SK-N-SH (cell line): ENCODE data around the gene SH3D21.

Source experiments
- MEF2A ChIP-seq: IDR thresholded peaks from 2 replicates; pipeline ENCODE4 v1.4.0; 2012; ENCODE audit warnings: low read depth, borderline replicate concordance
- RAD21 ChIP-seq: IDR thresholded peaks from 2 replicates; pipeline ENCODE4 v1.6.1; 2012; ENCODE audit warnings: mild to moderate bottlenecking, low read length
- RCOR1 ChIP-seq: fragments of 150-350 bp; IDR thresholded peaks from 2 replicates; pipeline ENCODE4 v1.6.1; 2017; ENCODE audit warnings: antibody characterized with exemption, low read length
- TCF12 ChIP-seq: IDR thresholded peaks from 2 replicates; pipeline ENCODE4 v1.4.0; 2012
- YY1 ChIP-seq: IDR thresholded peaks from 2 replicates; pipeline ENCODE4 v1.4.0; 2012; ENCODE audit warnings: low read depth, mild to moderate bottlenecking
- TF ChIP-seq, protein P1 (sequence below): fragments of 200-600 bp; sonication (generic); IDR thresholded peaks from 2 replicates; pipeline ENCODE4 v1.6.1; 2017; ENCODE audit warnings: antibody characterized with exemption, mild to moderate bottlenecking, moderate library complexity
- TF ChIP-seq, protein P2 (sequence below): IDR thresholded peaks from 2 replicates; pipeline ENCODE4 v1.4.0; 2012; ENCODE audit warnings: low read depth

- TF ChIP-seq, protein P1, sequence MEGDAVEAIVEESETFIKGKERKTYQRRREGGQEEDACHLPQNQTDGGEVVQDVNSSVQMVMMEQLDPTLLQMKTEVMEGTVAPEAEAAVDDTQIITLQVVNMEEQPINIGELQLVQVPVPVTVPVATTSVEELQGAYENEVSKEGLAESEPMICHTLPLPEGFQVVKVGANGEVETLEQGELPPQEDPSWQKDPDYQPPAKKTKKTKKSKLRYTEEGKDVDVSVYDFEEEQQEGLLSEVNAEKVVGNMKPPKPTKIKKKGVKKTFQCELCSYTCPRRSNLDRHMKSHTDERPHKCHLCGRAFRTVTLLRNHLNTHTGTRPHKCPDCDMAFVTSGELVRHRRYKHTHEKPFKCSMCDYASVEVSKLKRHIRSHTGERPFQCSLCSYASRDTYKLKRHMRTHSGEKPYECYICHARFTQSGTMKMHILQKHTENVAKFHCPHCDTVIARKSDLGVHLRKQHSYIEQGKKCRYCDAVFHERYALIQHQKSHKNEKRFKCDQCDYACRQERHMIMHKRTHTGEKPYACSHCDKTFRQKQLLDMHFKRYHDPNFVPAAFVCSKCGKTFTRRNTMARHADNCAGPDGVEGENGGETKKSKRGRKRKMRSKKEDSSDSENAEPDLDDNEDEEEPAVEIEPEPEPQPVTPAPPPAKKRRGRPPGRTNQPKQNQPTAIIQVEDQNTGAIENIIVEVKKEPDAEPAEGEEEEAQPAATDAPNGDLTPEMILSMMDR: no peak
- TF ChIP-seq RCOR1 (no peak), YY1 (no peak), MEF2A (no peak), TCF12 (no peak), RAD21 (no peak)
- TF ChIP-seq, protein P2, sequence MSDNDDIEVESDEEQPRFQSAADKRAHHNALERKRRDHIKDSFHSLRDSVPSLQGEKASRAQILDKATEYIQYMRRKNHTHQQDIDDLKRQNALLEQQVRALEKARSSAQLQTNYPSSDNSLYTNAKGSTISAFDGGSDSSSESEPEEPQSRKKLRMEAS: no peak
Measured at GRCh38 chr1:36323636-36324352, 17.6 kb downstream of the SH3D21 start, which contains the start of gene EVA1B.
